Activated B cell treated with CpG ODN at 0.5 μM for 24 hours (primary cell): ENCODE measurements around the gene PDLIM1. TPM values are rescaled to one million over a fixed set of nuclear protein-coding genes. Genes with fewer than 3 reads are reported as not detected.

Source experiments
- ATAC-seq: fragments of 200-7000 bp; cut with Tn5 transposase; one replicate; pipeline ENCODE4 v1.10.0; 2021; ENCODE audit warnings: low read depth, mild to moderate bottlenecking, moderate library complexity
- CTCF ChIA-PET: fragments of 350-600 bp; sonication (Branson Sonifier 250); formaldehyde crosslinking; loops from one replicate; lab custom pipeline; 2021; ENCODE audit warnings: antibody characterized with exemption; lab: Charles Lee
- POLR2A ChIA-PET: fragments of 350-600 bp; sonication (Branson Sonifier 250); formaldehyde crosslinking; loops from one replicate; lab custom pipeline; 2021; ENCODE audit warnings: antibody characterized with exemption; lab: Charles Lee
- DNase-seq: peaks from one replicate; pipeline ENCODE4 v3.0.0; 2022
- H3K27ac Mint-ChIP-seq: one replicate; pipeline ENCODE4 v1.8.0; 2020; ENCODE audit warnings: mixed read lengths
- H3K27me3 Mint-ChIP-seq: one replicate; pipeline ENCODE4 v1.8.0; 2021; ENCODE audit warnings: mixed read lengths
- H3K36me3 Mint-ChIP-seq: one replicate; pipeline ENCODE4 v1.8.0; 2021; ENCODE audit warnings: low read depth, mixed read lengths
- H3K4me1 Mint-ChIP-seq: one replicate; pipeline ENCODE4 v1.8.0; 2021; ENCODE audit warnings: mixed read lengths
- H3K4me3 Mint-ChIP-seq: one replicate; pipeline ENCODE4 v1.8.0; 2020; ENCODE audit warnings: mild to moderate bottlenecking, mixed read lengths
- H3K9me3 Mint-ChIP-seq: one replicate; pipeline ENCODE4 v1.8.0; 2020; ENCODE audit warnings: mixed read lengths
- CTCF ChIP-seq: fragments of 200-600 bp; IDR thresholded peaks from one replicate; pipeline ENCODE4 v1.8.0; 2022; ENCODE audit warnings: antibody characterized with exemption, mild to moderate bottlenecking
- intact Hi-C: fragments of 100-400 bp; cut with micrococcal nuclease; formaldehyde crosslinking; loops from one replicate; pipeline ENCODE4 v1.15.1; 2024
- total RNA-seq: library from RNA; stranded (reverse); gene quantifications from 2 replicates; pipeline ENCODE4 v1.2.3, GENCODE V29; 2022

PDLIM1 gene
- total RNA-seq, 1 donor from 2014 or later, result 141 TPM

DNA sequence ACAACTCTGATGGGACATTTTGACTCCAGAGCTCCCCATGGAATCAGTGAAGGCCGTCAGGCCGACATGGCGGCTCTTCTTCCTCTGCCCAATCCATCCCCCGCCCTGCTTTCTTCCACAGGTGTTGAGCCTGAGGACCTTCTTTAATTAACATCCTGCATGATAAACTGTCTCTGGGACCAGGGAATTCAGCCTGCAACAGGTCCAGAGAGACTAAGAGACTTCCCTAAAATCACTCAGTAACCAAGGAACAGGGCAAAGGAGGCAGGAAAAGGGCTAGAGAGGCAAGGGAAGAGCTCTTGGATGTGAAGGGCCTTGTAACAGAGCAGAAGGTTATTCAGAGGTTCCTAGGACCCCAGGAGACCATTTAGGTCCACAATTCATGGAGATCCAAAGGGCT lies 6.0 kb upstream of the PDLIM1 start:
- ATAC-seq, result no peak
- intact Hi-C loops, result loop anchor here (10.0 kb wide), 1 partner anchor 748 kb away; the partner anchor contains the start of gene CCNJ
- H3K9me3 Mint-ChIP-seq, result no peaks in the 10 kb centered on the region
- peaks cover 63% of the 10 kb centered on the region for H3K4me1 Mint-ChIP-seq
- peak overlapping the region; percentile 55 for H3K27ac Mint-ChIP-seq
- no peaks in the 10 kb centered on the region for H3K36me3 Mint-ChIP-seq
- ChIA-PET CTCF (interaction anchor here (1.0 to 3.5 kb wide), 2 partner anchors 51 to 66 kb away, joined by 3 to 18 read pairs; no protein-coding TSS in a partner anchor), POLR2A (interaction anchor here (2.0 kb wide), 2 partner anchors 12 to 18 kb away, joined by 9 read pairs; no protein-coding TSS in a partner anchor)
- TF ChIP-seq CTCF, result no peak
- no peak for DNase-seq
- no peaks in the 10 kb centered on the region for H3K27me3 Mint-ChIP-seq
- no peak overlapping the region for H3K4me3 Mint-ChIP-seq

- H3K27ac Mint-ChIP-seq, result peak overlapping the region; percentile 95
- H3K36me3 Mint-ChIP-seq, result peaks cover 1% of the 10 kb centered on the region
- peaks cover 71% of the 10 kb centered on the region for H3K4me1 Mint-ChIP-seq
- POLR2A ChIA-PET, result interaction anchor here (0.6 to 2.3 kb wide), 13 partner anchors 9 to 1552 kb away, joined by 3 to 15 read pairs (median 5); no protein-coding TSS in a partner anchor
- H3K4me3 Mint-ChIP-seq, result peak overlapping the region; percentile 77
- no peaks in the 10 kb centered on the region for H3K27me3 Mint-ChIP-seq
- H3K9me3 Mint-ChIP-seq, result no peaks in the 10 kb centered on the region
- CTCF ChIA-PET, result interaction anchor here (1.3 to 3.5 kb wide), 3 partner anchors 49 to 68 kb away, joined by 6 to 18 read pairs (median 14); no protein-coding TSS in a partner anchor
- intact Hi-C loops, result loop anchor here (1.0 to 10.0 kb wide), 4 partner anchors 16 to 750 kb away; partner anchors contain the start of gene CCNJ
- ATAC-seq (peak; percentile 69), DNase-seq (peak; percentile 78)
- TF ChIP-seq CTCF, result no peak
Observed at GRCh38 chr10:95295031-95295755, 4.4 kb upstream of the PDLIM1 start.

GRCh38 chr10:95293631-95294030 lies 2.8 kb upstream of the PDLIM1 start:
- peak overlapping the region; percentile 95 for H3K27ac Mint-ChIP-seq
- intact Hi-C loops, result loop anchor here (1.0 to 10.0 kb wide), 5 partner anchors 17 to 751 kb away; partner anchors contain the start of genes CCNJ and SORBS1
- POLR2A ChIA-PET, result interaction anchor here (0.6 to 1.4 kb wide), 9 partner anchors 12 to 972 kb away, joined by 3 to 8 read pairs (median 5); no protein-coding TSS in a partner anchor

DNA sequence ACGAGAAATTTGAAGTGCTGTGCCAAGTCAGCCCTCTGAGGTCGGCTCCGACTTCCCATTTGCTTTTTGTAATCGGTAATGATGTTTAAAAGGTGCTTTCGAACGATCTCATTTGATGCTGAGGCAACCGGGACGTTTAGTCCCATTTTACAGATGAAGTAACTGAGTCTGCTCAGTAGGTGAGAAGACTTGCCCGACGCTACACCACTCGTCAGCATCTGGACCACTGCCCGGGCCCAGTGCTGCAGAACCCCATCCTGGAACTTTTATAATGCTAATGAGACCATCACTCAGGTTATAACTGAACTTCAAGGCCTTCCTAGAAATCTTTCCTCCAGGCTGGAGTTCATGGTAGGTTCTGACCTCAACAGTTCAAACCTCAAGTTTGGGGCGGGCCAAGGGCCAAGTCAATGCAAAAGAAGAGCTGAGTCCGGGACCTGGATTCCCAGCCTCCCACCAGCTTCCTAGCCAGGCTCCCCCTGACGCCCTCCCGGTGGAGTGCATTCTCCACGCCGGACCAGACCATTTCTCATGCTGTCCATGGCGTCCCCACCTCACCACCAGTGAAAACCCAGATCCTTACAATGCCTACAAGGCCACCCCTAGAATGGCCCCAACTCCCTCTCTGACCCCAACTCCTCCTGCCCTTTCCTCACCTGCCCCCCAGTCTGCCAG lies 699 bp upstream of the PDLIM1 start:
- Mint-ChIP-seq H3K9me3 (no peaks in the 10 kb centered on the region), H3K27ac (peak overlapping the region; percentile 95), H3K4me1 (peaks cover 89% of the 10 kb centered on the region), H3K27me3 (no peaks in the 10 kb centered on the region), H3K36me3 (peaks cover 3% of the 10 kb centered on the region), H3K4me3 (peak overlapping the region; percentile 75)
- ATAC-seq (no peak), DNase-seq (no peak)
- no peak for TF ChIP-seq CTCF
- ChIA-PET CTCF (interaction anchor here (1.6 to 1.8 kb wide), 2 partner anchors 45 to 72 kb away, joined by 8 read pairs; no protein-coding TSS in a partner anchor), POLR2A (interaction anchor here (0.6 to 1.5 kb wide), 7 partner anchors 13 to 70 kb away, joined by 3 to 12 read pairs (median 6); no protein-coding TSS in a partner anchor)
- intact Hi-C loops, result loop anchor here (2.0 to 10.0 kb wide), 5 partner anchors 45 to 753 kb away; partner anchors contain the start of genes CCNJ and SORBS1

More at GRCh38 chr10:95293631-95294030, 2.8 kb upstream of the PDLIM1 start:
- CTCF ChIA-PET, result interaction anchor here (3.5 kb wide), 1 partner anchor 48 kb away, joined by 18 read pairs; no protein-coding TSS in a partner anchor
- Mint-ChIP-seq H3K9me3 (no peaks in the 10 kb centered on the region), H3K27me3 (no peaks in the 10 kb centered on the region), H3K4me1 (peaks cover 85% of the 10 kb centered on the region), H3K36me3 (peaks cover 3% of the 10 kb centered on the region), H3K4me3 (peak overlapping the region; percentile 51)
- TF ChIP-seq CTCF, result no peak
- DNase-seq (no peak), ATAC-seq (no peak)
